ENCODE results near the gene ANKRD18B. TPM values are rescaled to one million over a fixed set of nuclear protein-coding genes. Genes with fewer than 3 reads are reported as not detected.

Gene ANKRD18B
- total RNA-seq, 1 experiment from 2014 or later, result 9.1 TPM

DNA sequence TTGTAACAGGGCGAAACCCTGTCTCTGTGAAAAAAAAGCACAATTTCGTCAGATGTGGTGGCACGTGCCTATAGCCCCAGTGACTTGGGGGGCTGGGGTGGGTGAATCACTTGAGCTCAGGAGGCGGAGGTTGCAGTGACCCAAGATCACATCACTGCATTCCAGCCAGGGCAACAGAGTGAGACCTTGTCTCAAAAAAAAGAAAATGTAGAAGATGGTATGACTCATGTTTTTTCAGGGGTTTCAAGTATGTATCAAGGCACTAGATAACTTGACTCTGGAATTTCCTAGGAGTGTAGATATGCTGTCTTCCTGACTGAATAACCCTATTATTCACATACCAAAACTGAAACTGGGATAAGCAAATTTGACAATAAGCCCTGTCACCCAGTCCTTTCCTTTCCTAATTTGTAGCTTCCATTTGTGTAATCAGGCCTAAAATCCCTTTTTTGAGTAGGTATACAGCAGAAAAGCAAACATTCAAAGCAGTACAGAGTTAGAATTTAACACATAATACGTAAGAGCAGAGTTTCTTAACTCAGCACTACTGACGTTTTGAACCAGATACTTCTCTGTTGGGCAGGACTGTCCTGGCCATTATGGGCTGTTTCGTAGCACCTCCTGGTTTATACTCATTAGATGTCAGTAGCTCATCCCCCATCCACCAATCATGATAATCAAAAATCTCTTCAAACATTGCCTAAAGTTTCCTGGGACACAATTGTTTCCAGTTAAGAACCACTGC, 17.3 kb upstream of the ANKRD18B start:
- H3K56ac ChIP-seq (ENCODE audit: insufficient read length, low read depth, low read length), result no peak overlapping the region
- no peak overlapping the region for H3K9ac ChIP-seq (ENCODE audit: extremely low read depth, insufficient read length, low read length)
- no peak for DNase-seq

More for the DNA sequence above, 17.3 kb upstream of the ANKRD18B start:
- Histone ChIP-seq H3K9me3 (ENCODE audit: control insufficient read depth, low read depth, low read length) (no peaks in the 10 kb centered on the region), H2BK120ac (ENCODE audit: low read depth, low read length, poor library complexity, severe bottlenecking) (no peak overlapping the region), H4K8ac (replicated peaks; ENCODE audit: insufficient read length, low read depth, low read length) (no peak overlapping the region), H3K4me2 (ENCODE audit: insufficient read depth, insufficient read length, low read length) (no peak overlapping the region), H2BK12ac (ENCODE audit: insufficient read length, low read depth, low read length) (no peak overlapping the region), H2BK15ac (ENCODE audit: low read depth, low read length) (no peak overlapping the region), H3T11ph (ENCODE audit: low read length) (no peak overlapping the region), H4K5ac (ENCODE audit: insufficient read length, low read depth, low read length) (no peak overlapping the region), H3K79me1 (ENCODE audit: insufficient read depth, low read depth, low read length, poor library complexity, severe bottlenecking) (no peaks in the 10 kb centered on the region), H2AFZ (ENCODE audit: low read length) (no peak overlapping the region), H4K91ac (ENCODE audit: insufficient read length, low read depth, low read length) (no peak overlapping the region), H3K18ac (ENCODE audit: insufficient read length, low read depth, low read length) (no peak overlapping the region), H3K23me2 (ENCODE audit: insufficient read length, low read depth, low read length, poor library complexity, severe bottlenecking) (no peaks in the 10 kb centered on the region), H2AK5ac (ENCODE audit: insufficient read length, low read length) (no peak overlapping the region), H3K27ac (ENCODE audit: insufficient read length, low read depth, low read length) (no peak overlapping the region), H3K14ac (ENCODE audit: insufficient read depth, low read length) (no peak overlapping the region), H3K4ac (ENCODE audit: low read depth, low read length) (no peak overlapping the region), H4K20me1 (ENCODE audit: control insufficient read depth, insufficient read depth, insufficient read length) (no peaks in the 10 kb centered on the region), H3K27me3 (ENCODE audit: insufficient read depth, low read length) (no peaks in the 10 kb centered on the region), H2BK20ac (ENCODE audit: low read depth, low read length, poor library complexity, severe bottlenecking) (no peak overlapping the region), H3K79me2 (ENCODE audit: insufficient read depth, low read length) (no peaks in the 10 kb centered on the region), H3K4me1 (ENCODE audit: insufficient read depth, low read length) (no peaks in the 10 kb centered on the region), H3K23ac (ENCODE audit: insufficient read length, low read depth, low read length) (no peak overlapping the region), H2BK5ac (ENCODE audit: insufficient read length, low read length) (no peak overlapping the region)
- no peak overlapping the region for H3K4me3 Mint-ChIP-seq
- no peaks in the 10 kb centered on the region for H3K36me3 Mint-ChIP-seq (ENCODE audit: insufficient read depth in 1 of 3, low read depth in 3 of 3)
- TF ChIP-seq, protein P1, sequence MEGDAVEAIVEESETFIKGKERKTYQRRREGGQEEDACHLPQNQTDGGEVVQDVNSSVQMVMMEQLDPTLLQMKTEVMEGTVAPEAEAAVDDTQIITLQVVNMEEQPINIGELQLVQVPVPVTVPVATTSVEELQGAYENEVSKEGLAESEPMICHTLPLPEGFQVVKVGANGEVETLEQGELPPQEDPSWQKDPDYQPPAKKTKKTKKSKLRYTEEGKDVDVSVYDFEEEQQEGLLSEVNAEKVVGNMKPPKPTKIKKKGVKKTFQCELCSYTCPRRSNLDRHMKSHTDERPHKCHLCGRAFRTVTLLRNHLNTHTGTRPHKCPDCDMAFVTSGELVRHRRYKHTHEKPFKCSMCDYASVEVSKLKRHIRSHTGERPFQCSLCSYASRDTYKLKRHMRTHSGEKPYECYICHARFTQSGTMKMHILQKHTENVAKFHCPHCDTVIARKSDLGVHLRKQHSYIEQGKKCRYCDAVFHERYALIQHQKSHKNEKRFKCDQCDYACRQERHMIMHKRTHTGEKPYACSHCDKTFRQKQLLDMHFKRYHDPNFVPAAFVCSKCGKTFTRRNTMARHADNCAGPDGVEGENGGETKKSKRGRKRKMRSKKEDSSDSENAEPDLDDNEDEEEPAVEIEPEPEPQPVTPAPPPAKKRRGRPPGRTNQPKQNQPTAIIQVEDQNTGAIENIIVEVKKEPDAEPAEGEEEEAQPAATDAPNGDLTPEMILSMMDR (conservative IDR thresholded peaks at IDR 0.05), result no peak
- WGBS (ENCODE audit: extremely low coverage, insufficient read length, low lambda C conversion rate), result no CpG with 5 or more reads among the region's 7 CpGs
- no peak overlapping the region for H3K27ac Mint-ChIP-seq
- H3K27me3 Mint-ChIP-seq (ENCODE audit: low read depth), result peaks cover 7% of the 10 kb centered on the region
- no peaks in the 10 kb centered on the region; a peak in 1 of 5 replicates for H3K9me3 Mint-ChIP-seq
- 0 out of 4 replicates have a peak, but pooled peaks cover 0 to 4% of the 10 kb centered on the region in 2 experiments for H3K4me1 Mint-ChIP-seq

All from H9 (cell line).